Right lung (tissue), 5 donors: Measurements from ENCODE around the gene FAM89B. TPM values are rescaled to one million over a fixed set of nuclear protein-coding genes. Genes with fewer than 3 reads are reported as not detected.

Experiments used
- DNase-seq, 2 donors: peaks; one replicate each; pipeline ENCODE4 v3.0.0-alpha.2; 2013
- polyA plus RNA-seq, 5 donors: library from polyadenylated mRNA; unstranded; fragments of 120-200 nt; gene quantifications; one replicate each; pipeline versions ENCODE4 v1.2.1 to v1.2.3, GENCODE V29; 2013; ENCODE audit warnings: inconsistent platforms in 1 of 5, low replicate concordance in 1 of 5; ENCODE audit not compliant: insufficient read length in 5 of 5, insufficient read depth in 1 of 5

The FAM89B gene
- polyA plus RNA-seq, 5 donors, result 20.5 to 47.9 (median 28.7) TPM

DNA sequence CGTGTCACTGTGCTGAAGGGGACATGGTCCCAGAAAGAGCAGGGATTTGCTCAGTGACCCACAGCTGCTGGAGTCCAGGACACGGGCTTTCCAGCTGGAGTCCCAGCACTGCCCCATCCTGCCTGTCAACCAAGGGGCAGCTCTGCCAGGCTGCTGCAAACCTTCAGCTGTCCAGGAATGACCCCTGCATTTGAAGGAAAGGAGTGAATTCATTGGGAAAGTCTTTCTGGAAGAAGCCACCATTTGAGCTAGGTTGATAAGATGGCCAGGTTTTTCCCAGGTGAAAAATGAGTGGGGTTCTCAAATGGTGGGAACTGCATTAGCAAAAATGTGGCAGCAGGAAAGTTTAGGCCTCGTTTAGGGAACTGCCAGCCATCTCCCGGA lies 13.9 kb downstream of the FAM89B start:
- no peak for DNase-seq

GRCh38 chr11:65586676-65587075 lies 14.3 kb downstream of the FAM89B start:
- no peak for DNase-seq

DNA sequence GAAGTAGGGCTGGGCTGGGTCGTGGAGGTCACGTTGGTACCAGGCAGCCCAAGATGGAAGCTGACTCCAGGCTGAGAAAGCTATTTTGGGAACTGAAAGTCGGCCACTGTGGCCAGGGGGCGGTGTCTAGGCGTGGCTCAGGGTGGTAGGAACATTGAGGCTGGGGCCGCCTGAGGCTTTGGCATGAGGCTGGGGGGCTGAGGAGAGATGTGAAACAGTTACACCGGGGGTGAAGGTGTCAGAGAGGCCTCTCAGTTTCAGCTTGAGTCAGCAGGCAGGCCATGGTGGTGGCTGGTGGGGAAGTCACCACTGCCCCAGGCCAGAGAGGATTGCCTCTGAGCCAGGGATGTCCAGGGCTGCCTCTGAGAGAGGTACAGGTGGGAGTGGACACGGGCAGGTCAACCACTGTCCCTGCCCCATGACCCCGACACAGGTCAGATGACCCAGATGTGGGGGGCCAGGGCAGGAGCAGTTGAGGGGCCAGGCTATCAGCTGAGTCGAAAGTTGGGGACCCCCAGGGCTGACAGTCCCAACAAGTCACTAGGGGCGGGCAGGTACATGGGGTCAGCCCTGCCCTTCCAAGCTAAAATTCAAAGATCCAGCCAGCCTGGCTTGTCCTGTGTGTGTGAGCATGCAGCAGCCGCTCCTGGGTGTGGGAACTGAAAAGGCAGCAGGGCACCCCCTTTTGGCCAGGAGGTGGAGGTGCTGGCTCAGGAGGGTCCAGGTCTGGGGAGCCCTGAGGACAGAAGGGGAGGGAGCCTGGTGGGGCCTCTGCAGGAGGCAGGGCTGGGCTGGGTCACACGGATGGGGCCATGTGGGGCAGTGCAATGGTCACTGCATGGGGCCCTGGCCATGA lies 16.1 kb downstream of the FAM89B start:
- no peak for DNase-seq

DNA sequence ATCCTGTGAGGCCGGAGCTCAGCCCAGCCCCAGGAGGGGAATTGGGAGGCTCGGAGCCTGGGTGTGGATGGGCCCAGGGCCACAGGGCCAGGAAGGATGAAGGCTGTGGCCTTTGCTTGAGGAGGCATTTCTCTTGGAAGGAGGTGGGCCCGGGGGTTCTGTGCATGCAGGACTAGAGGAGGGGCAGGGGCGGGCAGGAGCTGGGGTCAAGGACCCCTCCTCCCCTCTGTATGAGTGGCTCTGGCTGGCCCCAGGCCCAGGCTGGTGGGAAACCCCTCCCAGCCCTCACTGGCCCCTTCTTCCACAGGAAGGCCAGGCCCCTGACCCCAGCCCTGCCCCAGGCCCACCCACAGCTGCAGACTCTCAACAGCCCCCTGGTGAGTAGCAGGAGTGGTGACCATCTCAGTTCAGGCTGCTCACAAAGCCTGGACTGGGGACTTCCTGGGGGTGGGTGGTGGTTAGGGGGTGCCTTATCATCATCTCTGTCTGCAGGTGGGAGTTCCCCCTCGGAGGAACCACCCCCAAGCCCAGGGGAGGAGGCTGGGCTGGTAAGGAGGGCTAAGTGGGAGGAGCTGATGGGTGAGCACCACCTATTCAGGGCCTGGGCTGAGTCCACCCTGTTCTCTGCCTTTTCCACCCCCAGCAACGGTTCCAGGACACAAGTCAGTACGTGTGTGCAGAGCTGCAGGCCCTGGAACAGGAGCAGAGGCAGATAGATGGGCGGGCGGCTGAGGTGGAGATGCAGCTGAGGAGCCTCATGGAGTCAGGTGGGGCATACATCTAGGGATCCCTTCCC lies 17.3 kb downstream of the FAM89B start:
- no peak for DNase-seq

GRCh38 chr11:65590240-65590738 lies 18.0 kb downstream of the FAM89B start:
- DNase-seq, result no peak

- DNase-seq, result no peak
Measured at GRCh38 chr11:65591939-65592857, 19.9 kb downstream of the FAM89B start.

GRCh38 chr11:65592858-65593517 lies 20.6 kb downstream of the FAM89B start:
- no peak for DNase-seq

DNA sequence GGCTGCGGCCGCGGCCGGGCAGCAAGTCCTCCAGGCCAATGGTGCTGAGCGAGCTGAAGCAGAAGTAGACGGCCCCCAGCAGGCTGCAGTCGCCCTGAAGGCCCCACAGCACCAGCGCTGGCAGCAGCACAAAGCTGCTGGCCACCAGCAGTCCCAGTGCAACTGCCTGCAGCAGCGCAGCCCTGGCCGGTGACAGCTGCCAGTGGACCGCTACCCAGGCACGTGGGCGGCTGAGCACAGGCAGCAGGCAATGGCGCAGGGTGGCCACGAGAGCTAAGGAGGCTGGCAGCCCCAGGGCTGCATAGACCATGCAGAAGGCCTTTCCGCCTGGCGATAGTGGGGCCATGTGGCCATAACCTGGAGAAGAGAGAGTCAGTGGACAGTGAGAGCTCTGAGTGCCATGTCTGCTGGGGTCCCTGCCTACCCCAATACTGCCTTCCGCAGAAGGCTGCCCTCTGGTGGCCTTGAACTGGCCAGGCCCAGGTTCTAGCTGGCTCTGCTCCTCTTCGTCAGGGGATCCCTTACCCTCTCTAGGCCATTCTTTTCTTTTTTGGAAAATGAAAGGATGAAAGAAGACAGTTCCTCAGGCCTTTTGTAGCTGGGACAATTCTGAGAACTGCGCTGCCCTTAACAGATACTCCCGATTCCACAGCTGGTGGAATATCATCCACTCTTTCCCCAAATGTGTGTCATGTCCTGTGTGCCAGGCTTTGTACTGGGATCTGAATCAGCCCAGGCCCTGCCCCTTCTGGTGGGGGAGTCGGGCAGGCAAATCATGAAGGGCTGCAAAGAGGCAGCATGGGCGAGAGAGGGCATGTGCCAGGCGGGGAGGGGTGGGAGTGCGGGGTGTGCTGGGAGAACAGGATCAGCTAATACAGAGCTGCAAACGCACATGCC lies 21.4 kb downstream of the FAM89B start:
- DNase-seq, result no peak

- no peak for DNase-seq
Measured at GRCh38 chr11:65595131-65595530, 22.8 kb downstream of the FAM89B start.

DNA sequence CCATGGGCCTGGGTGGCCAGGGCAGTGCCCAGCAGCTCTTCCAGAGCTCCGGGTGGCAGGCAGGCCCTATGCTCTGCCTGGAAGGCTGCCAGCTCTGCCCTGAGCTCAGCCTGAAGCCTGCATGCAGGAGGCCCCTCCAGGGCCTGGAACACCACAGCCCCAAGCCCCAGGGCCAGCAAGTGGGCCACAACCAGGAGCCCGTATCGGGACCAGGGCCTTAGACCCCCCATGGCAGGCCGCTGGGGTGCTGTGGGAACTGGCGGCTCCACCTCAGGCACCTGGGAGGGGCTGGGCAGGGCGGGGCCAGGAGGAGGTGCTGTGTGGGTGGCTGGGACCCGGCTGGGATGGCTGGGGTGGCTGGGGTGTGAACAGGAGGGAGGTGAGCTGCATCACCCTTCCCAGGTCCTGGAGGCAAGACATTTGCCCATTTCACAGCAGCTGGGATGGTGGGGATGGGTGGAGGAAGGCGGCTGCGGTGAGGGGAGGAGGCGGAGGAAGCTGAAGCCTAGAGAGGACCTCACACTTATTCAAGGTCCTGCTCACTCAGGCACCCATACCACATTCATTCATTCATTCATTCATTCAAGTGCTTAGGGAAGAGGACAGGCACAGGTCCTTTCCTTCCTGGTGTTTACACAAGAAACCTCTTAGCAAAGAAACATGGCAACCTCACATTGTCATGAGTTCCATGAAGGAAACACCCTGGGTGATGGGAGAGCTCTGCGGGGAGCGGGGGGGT lies 23.4 kb downstream of the FAM89B start, which contains the start of gene KCNK7:
Gene KCNK7, minus strand, starts transcription at position 258 of the 739 bp plus-strand sequence. Its CDS starts 28 bp downstream, at position 230.
- DNase-seq, result no peak

DNA sequence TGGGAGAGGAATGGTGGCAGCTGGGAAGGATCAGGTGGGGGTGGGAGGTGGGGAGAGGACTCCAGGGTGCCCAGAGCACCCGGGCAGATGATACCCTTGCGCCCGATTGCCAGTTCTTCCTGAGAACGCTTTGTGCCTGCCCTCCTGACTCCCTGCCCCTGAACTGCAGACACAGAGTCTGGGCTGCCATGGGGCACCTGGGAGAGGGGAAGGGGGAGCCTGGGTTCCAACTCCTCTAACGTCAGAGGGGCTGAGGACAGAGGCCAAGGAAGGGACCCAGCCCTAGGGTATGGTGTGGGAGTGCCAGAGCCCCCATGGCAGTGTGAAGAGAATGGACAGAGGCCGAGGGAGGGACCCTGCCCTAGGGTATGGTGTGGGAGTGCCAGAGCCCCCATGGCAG lies 24.2 kb downstream of the FAM89B start:
- DNase-seq, result no peak

- DNase-seq, result no peak
Measured at GRCh38 chr11:65598258-65598699, 25.9 kb downstream of the FAM89B start.

DNA sequence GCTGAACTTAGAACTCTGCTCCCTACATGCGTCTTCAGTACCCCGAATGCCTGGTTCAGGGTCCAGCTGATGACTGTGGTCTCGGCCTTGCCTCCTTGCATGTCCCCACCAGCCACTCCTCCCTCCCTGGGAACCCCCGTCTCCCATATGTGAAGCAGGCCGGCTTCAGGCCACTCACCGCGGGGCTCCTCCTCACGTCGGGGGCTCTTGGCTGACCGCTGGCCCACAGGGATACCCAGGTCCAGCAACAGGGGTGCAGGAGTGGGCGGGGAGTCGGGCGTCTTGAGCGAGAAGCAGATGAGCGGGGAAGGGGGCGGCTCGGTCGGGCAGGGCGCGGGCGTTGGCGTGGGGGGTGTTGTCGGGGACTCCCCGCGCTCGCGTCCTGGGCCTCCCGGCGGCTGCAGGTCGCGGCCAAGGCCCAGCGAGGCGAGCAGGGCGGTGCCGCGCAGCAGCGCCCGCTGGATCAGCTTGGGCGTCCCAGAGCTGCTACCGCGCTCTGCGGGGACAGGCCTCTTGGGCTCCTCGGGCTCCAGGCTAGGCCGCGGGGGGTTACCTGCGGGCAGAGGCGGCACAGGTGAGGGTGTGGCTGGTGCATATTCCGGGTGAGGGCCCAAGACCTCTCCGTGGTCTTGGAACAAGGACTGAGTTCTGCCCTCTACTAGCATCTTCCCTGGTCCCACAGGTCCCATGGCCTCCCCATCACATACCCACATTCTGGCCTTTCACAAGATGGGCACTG lies 27.0 kb downstream of the FAM89B start:
- DNase-seq, result no peak

GRCh38 chr11:65599955-65600246 lies 27.6 kb downstream of the FAM89B start:
- DNase-seq, result no peak

- no peak for DNase-seq
Measured at GRCh38 chr11:65604258-65604657, 31.9 kb downstream of the FAM89B start.

- peak; percentile 86 for DNase-seq
Measured at GRCh38 chr11:65606876-65607613, 34.7 kb downstream of the FAM89B start.

DNA sequence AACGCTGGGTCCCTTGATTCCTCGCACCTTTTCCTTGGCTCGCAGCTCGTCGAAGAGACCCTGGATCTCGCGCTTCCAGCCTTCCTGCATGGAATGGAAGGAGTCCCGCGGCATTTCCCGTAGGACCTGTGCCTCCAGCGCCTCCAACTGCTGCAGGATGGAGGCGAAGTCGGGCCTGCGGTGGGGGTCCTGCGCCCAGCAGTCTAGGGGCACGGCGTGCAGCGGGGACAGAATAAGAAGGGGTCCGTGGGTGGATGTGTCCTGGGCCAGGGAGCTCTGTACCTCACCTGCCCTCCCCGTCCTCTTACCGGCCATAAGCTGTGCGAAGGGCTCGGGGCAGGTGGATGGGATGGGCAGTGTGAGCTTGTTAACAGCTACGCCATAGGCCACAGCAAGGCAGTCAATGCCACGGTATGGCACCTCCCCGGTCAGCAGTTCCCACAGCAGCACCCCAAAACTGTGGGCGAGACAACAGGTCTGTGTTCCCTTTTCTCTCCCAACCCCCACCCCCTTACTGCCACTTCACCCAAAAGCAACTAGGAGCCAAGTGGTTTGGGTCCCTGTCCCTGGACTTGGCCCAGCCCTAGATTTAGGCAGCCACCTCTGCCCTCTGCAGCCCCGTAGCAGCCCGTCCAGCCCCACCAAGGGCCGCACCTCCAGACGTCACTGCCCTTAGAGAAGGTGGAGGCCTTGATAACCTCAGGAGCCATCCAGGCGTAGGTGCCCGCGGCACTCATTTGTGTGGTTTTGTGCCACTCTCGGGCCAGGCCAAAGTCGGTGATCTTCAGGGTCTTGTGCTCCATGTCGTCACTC lies 35.5 kb downstream of the FAM89B start:
- no peak for DNase-seq
